Endometrial microvascular endothelial cells (primary cell): Measurements from ENCODE around the gene NDRG4. TPM values are rescaled to one million over a fixed set of nuclear protein-coding genes. Genes with fewer than 3 reads are reported as not detected.

Source experiments
- in situ Hi-C: cut with HindIII; loops from 2 replicates; pipeline ENCODE4 v1.10.0; 2017; ENCODE audit warnings: low sequenced_read_pairs, low pct_unique_long_range_greater_than_20kb; ENCODE audit errors: inconsistent ontology term
- total RNA-seq: library from RNA; depleted of rRNA; stranded (reverse); fragments of >200 nt; gene quantifications from one replicate; pipeline ENCODE4 v1.2.3, GENCODE V29; 2015; ENCODE audit errors: inconsistent ontology term

The NDRG4 gene
- total RNA-seq, 1 donor from 2014 or later: 20.8 TPM

DNA sequence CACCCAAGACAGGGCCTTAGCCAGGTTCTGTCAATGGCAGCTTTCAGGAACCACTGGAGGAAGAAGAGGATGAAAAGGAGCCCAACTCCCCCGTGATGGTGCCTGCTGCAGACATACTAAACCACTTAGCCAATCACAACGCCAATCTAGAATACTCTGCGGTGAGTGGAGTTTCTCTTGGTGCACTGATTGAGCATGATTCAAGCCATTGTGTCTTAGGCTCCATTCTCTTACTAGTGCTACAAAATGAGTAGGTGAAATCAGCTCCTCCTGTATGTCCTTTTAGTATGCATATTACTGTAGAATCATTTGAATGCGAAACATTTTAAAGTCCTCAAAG lies 16.8 kb downstream of the NDRG4 start:
- in situ Hi-C loops: no loop called here

GRCh38 chr16:58518083-58518979 lies 18.4 kb downstream of the NDRG4 start:
- in situ Hi-C loops: no loop called here

- in situ Hi-C loops: no loop called here
These were observed 19.0 kb downstream of the NDRG4 start for GRCh38 chr16:58518980-58519368.

DNA sequence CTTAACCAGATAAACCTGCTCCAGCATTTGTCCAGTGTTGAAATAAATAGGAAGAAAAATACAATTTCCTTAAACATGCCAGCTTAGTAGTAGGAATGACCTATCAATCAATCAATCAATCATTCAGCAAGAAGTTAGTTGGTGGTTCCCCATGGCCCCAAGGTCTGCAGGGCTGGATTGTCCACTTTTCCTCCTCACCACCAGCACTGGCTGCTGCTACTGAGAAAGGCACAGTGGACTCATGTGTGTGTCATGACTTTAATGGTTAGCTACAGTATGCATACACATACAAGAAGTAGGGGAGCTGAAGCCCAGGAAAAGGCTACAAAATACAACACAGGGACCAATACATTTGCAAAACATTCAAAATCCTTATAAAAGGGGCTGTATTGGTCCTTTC lies 19.8 kb downstream of the NDRG4 start:
- in situ Hi-C loops: no loop called here

GRCh38 chr16:58530179-58530578 lies 30.2 kb downstream of the NDRG4 start:
- in situ Hi-C loops: no loop called here

GRCh38 chr16:58532414-58532813 lies 32.5 kb downstream of the NDRG4 start:
- in situ Hi-C loops: no loop called here

DNA sequence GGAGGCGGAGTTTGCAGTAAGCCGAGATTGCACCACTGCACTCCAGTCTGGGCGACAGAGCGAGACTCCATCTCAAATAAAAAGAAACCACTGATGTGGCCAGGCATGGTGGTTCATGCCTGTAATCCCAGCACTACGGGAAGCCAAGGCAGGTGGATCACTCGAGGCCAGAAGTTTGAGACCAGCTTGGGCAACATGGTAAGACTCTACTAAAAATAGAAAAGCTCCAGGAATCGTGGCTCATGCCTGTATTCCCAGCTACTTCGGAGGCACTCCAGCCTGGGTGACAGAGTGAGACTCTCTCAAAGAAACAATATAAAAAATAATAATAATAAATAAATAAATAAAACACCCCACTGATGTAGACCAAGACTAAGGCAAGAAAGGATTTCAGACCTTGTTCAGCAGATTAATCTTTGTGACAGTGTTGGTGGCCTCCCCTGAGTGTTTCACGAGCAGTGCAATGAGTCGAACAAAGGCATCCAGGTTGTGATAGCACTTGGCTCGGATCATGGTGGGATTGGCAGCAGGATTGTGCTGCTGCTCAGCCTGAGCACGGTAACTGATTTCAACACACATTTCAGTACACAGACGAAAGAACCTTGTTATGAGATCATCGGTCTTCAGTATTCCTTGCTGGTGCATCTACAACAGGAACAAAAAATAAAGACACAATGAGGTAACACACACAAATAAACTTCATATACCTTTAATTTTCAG lies 34.0 kb downstream of the NDRG4 start:
- in situ Hi-C loops: no loop called here

DNA sequence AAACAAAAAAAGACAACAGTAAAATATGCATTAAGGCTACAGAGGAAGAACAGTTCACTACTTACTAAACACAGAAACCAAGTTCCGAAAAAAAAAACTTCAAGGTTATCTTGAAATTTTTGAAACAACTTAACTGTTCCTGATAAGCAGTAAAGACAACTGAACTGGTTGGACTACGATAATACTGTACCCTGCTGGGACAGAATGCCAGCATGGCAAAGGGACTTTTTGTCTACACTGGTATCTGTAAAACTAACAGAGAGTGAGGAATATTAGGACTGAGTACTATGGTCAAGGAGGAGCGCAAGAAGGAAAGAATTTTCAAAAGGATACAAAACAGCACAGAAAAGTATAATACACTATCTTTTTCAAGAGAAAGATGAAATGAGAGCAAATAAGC lies 35.2 kb downstream of the NDRG4 start:
- in situ Hi-C loops: no loop called here

DNA sequence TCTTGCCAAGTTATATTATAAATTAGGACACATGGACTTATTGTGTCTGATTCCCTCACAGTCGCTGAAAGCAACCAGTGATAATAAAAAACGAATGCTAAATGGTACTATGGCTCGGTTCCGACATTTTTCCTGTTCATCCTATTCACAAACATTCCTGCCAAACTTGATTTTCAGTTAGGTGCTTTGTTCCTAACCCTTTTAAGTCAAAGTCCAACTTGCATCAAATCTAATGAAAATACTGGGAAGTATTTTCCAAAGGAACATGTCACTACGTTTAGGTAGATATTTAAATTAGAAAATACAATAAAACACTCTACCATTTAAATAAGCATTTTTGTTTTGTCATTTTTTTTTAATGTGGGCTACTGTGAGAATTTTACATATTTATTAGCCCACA lies 36.3 kb downstream of the NDRG4 start:
- in situ Hi-C loops: no loop called here

GRCh38 chr16:58537124-58537906 lies 37.4 kb downstream of the NDRG4 start:
- in situ Hi-C loops: no loop called here

GRCh38 chr16:58541711-58542110 lies 41.8 kb downstream of the NDRG4 start:
- in situ Hi-C loops: no loop called here

DNA sequence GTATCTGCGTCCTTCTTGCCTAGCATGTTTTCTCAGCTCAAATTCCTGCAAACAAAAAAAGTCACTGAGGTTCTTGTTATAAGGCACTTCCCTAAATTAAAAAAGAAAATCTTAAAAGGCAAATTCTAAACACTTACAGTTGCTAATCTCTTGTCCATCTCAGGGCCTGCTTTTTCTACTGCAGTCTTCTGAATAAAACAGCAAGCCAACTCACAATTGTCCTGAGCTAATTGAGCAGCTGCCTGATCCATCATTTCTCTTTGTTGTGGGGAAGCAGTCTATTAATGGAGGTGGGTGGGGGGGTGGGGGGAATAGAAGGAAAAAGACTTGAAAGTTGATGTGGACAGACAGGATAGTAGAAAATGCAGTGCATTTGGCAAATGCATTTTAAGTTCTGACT lies 42.3 kb downstream of the NDRG4 start:
- in situ Hi-C loops: no loop called here

GRCh38 chr16:58543685-58544084 lies 43.7 kb downstream of the NDRG4 start:
- in situ Hi-C loops: no loop called here

DNA sequence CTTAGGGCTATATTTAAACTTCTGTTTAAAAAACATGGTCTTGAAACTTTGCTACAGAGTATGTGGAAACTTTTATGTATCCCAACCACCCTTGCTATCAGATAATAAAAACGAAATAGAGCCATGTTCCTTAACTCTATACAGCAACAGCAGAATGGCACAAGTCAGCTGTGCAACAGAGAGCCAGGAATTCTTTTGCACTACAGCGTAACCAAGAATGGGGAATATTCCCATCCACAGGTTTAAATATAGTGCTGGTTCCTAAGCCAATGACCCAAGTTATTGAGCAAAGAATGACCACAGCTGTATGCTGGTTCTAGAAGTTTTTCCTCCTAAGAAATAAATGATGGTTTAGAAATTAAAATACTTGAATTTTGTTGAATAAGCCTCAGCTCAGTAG lies 48.4 kb downstream of the NDRG4 start:
- in situ Hi-C loops: no loop called here

GRCh38 chr16:58551496-58551895 lies 51.6 kb downstream of the NDRG4 start:
- in situ Hi-C loops: no loop called here

DNA sequence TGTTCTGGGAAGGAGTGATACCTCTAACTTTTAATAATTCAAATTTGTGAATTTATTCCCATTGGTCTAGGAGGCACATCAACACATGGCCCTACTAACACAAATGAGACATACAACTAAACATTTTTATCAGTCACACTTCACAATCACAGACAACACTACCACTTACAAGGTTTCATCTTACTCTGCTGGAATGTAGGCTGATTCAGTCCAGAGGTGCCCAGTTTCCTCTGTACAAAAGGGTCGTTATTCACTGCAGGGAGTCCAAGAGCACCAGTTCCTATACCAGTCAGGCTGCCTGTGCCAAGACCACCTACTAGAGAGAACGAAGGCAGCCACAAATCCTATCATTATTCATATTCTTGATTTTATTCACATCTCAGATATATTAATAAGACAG lies 56.7 kb downstream of the NDRG4 start:
- in situ Hi-C loops: no loop called here
